ENCODE results near the gene ANKRD13A. TPM values are rescaled to one million over a fixed set of nuclear protein-coding genes. Genes with fewer than 3 reads are reported as not detected.

The ANKRD13A gene
- total RNA-seq, 1 donor from 2014 or later = 55.4 TPM

DNA sequence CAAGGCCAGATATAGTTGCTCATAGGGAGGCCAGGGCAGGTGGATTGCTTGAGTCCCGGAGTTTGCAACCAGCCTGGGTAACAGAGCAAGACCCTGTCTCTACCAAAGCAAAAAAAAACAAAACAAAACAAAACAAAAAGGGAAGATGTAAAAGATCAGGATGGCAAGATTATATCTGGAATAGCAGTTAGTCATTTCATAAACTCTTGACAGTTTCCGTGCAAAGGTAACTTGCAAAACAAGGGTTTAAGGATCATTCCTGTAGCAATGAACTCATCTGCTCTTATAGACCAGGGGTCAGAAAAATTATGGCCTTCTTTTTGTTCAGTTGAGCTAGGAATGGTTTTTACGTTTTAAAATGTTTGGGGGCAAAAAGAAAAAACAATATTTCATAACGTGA lies 32.7 kb upstream of the ANKRD13A start:
- H3K27ac Mint-ChIP-seq (ENCODE audit: unreplicated experiment) = no peak overlapping the region
- no peak for DNase-seq (ENCODE audit: low spot score)
- no peaks in the 10 kb centered on the region for H3K4me1 Mint-ChIP-seq (ENCODE audit: unreplicated experiment)
- H3K4me3 Mint-ChIP-seq (ENCODE audit: unreplicated experiment) = no peak overlapping the region
- H3K36me3 Mint-ChIP-seq (ENCODE audit: low read depth, unreplicated experiment) = peaks cover 25% of the 10 kb centered on the region
- no peak for TF ChIP-seq CTCF (IDR thresholded peaks at IDR 0.05; ENCODE audit: unreplicated experiment)
- no peaks in the 10 kb centered on the region for H3K27me3 Mint-ChIP-seq (ENCODE audit: unreplicated experiment)
- H3K9me3 Mint-ChIP-seq (ENCODE audit: unreplicated experiment) = no peaks in the 10 kb centered on the region

DNA sequence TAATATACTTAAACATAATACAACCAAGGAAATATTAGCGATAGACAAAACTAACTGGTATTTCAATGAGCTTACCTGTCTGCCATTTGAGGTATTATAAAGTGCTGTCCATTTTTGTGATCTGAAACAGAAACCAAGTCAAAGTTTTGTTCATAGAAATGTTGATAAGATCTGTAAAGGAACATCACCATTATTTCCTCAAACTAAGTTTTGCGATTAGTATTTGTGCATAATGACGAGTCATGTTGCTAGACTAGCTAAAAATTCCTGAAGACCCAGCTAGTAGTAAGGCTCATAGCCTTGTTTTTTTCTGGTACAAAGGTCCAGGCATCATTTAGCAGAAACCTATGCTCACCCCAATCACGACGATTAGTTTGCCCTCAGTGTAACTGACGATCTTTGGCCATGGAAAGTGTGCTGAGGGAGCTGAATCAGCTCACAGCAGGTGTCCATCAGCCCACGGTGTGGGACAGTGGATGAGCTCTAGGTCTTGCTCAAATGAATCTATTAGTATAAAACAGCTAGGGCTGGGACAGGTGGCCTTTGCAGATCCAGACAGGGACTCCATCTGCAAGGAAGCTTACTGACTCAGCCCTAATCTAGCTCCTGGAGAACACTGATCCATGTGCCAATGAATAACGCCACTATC lies 31.7 kb upstream of the ANKRD13A start:
- Mint-ChIP-seq H3K27ac (ENCODE audit: unreplicated experiment) (no peak overlapping the region), H3K27me3 (ENCODE audit: unreplicated experiment) (no peaks in the 10 kb centered on the region), H3K4me1 (ENCODE audit: unreplicated experiment) (no peaks in the 10 kb centered on the region), H3K36me3 (ENCODE audit: low read depth, unreplicated experiment) (peaks cover 27% of the 10 kb centered on the region), H3K4me3 (ENCODE audit: unreplicated experiment) (no peak overlapping the region), H3K9me3 (ENCODE audit: unreplicated experiment) (no peaks in the 10 kb centered on the region)
- DNase-seq (ENCODE audit: low spot score) = no peak
- no peak for TF ChIP-seq CTCF (IDR thresholded peaks at IDR 0.05; ENCODE audit: unreplicated experiment)

DNA sequence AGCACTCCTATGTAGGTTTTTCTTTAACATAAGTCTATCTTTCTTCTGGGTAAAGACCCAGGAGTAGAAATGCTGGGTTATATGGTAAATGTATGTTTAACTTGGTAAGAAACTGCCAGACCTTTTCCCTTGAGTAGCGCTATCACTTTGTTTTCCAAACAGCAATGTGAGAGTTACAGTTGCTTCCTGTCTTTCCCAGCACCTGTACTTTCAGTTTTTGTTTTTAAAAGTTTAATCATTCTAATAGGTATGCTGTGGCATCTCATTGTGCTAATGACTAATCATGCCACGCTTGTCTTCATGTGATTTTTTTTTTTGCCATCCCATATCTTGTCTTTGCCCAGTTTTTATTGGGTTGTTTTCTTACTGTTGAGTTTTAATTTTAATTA lies 31.2 kb upstream of the ANKRD13A start:
- H3K9me3 Mint-ChIP-seq (ENCODE audit: unreplicated experiment) = no peaks in the 10 kb centered on the region
- H3K27me3 Mint-ChIP-seq (ENCODE audit: unreplicated experiment) = no peaks in the 10 kb centered on the region
- no peak for DNase-seq (ENCODE audit: low spot score)
- peaks cover 26% of the 10 kb centered on the region for H3K36me3 Mint-ChIP-seq (ENCODE audit: low read depth, unreplicated experiment)
- TF ChIP-seq CTCF (IDR thresholded peaks at IDR 0.05; ENCODE audit: unreplicated experiment) = no peak
- H3K27ac Mint-ChIP-seq (ENCODE audit: unreplicated experiment) = no peak overlapping the region
- no peaks in the 10 kb centered on the region for H3K4me1 Mint-ChIP-seq (ENCODE audit: unreplicated experiment)
- no peak overlapping the region for H3K4me3 Mint-ChIP-seq (ENCODE audit: unreplicated experiment)

DNA sequence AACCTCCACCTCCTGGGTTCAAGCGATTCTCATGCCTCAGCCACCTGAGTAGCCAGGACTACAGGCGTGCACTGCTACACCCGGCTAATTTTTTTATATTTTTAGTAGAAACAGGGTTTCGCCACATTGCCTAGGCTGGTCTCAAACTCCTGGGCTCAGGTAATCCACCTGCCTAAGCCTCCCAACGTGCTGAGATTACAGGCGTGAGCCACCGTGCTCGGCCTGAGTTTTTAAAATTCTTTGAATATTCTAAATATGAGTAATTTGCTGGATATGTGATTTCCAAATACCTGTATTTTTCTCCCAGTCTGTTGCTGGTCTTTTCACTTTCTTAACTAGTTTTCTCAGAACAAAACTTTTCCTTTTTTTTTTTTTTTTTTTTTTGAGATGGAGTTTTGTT lies 30.4 kb upstream of the ANKRD13A start:
- no peak overlapping the region for H3K27ac Mint-ChIP-seq (ENCODE audit: unreplicated experiment)
- H3K27me3 Mint-ChIP-seq (ENCODE audit: unreplicated experiment) = no peaks in the 10 kb centered on the region
- no peak overlapping the region for H3K4me3 Mint-ChIP-seq (ENCODE audit: unreplicated experiment)
- H3K9me3 Mint-ChIP-seq (ENCODE audit: unreplicated experiment) = no peaks in the 10 kb centered on the region
- no peak for TF ChIP-seq CTCF (IDR thresholded peaks at IDR 0.05; ENCODE audit: unreplicated experiment)
- H3K4me1 Mint-ChIP-seq (ENCODE audit: unreplicated experiment) = no peaks in the 10 kb centered on the region
- peaks cover 25% of the 10 kb centered on the region for H3K36me3 Mint-ChIP-seq (ENCODE audit: low read depth, unreplicated experiment)
- no peak for DNase-seq (ENCODE audit: low spot score)

DNA sequence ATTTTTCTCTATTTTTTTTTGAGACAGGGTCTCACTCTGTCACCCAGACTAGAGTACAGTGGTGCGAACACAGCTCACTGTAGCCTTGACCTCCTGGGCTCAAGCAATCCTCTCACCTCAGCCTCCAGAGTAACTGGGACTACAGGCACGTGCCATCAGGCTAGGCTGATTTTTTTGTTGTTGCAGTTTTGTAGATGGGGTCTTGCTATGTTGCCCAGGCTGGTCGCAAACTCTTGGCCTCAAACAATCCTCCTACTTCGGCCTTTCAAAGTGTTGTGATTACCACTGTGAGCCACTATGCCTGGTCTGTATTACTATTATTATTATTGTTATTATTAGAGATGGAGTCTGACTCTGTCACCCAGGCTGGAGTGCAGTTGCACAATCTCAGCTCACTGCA lies 26.4 kb upstream of the ANKRD13A start:
- H3K9me3 Mint-ChIP-seq (ENCODE audit: unreplicated experiment) = no peaks in the 10 kb centered on the region
- no peak for TF ChIP-seq CTCF (IDR thresholded peaks at IDR 0.05; ENCODE audit: unreplicated experiment)
- H3K4me3 Mint-ChIP-seq (ENCODE audit: unreplicated experiment) = no peak overlapping the region
- no peaks in the 10 kb centered on the region for H3K27me3 Mint-ChIP-seq (ENCODE audit: unreplicated experiment)
- no peaks in the 10 kb centered on the region for H3K4me1 Mint-ChIP-seq (ENCODE audit: unreplicated experiment)
- DNase-seq (ENCODE audit: low spot score) = no peak
- H3K27ac Mint-ChIP-seq (ENCODE audit: unreplicated experiment) = no peak overlapping the region
- peaks cover 31% of the 10 kb centered on the region for H3K36me3 Mint-ChIP-seq (ENCODE audit: low read depth, unreplicated experiment)
